ENCODE results near the gene HLCS.
"Not testable (repeated sequence)": the region's sequence is repeated elsewhere in the genome, so short reads cannot be mapped to it uniquely, and the experiment has no call there.

Gene HLCS

DNA sequence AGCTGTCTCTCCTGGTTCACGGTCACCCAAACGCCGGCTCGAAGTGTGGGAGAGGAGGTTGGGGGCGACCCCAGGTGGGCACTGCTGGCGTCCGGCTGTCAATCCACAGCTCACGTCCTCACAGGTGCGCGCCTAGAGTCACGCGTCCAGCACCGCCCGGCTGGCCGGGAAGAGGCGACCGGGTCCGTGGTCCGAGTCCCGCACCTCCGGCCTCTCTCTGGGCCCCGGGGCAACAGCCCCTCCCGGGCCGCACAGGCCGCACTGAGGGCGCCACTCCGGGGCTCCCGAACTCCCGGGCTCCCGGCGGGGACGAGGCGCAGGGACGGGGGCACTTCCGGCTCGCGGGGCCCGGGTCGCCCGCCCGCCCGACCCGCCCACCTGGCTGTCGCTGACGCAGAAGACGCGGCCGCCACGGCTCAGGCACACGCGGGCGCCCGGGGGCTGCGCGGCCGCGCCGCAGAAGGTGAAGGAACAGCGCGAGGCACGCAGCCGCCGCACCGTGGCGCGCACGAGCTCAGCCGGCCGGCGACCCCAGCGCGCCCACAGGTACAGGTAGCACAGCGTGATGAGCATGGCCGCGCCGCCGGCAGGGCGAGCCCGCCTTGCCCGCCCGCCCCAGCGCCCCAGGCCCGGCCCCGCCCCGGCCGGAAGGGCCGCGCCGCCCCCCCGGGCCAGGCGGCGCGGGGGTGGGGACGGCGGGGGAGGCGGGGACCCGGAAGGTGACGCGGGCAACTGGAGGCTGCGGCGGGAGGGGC lies at the start of gene HLCS:
HLCS (minus strand) TSS at position 604 of the 755 bp plus-strand sequence; CDS start at position 573, 31 bp downstream.
- TF ChIP-seq, protein P1, sequence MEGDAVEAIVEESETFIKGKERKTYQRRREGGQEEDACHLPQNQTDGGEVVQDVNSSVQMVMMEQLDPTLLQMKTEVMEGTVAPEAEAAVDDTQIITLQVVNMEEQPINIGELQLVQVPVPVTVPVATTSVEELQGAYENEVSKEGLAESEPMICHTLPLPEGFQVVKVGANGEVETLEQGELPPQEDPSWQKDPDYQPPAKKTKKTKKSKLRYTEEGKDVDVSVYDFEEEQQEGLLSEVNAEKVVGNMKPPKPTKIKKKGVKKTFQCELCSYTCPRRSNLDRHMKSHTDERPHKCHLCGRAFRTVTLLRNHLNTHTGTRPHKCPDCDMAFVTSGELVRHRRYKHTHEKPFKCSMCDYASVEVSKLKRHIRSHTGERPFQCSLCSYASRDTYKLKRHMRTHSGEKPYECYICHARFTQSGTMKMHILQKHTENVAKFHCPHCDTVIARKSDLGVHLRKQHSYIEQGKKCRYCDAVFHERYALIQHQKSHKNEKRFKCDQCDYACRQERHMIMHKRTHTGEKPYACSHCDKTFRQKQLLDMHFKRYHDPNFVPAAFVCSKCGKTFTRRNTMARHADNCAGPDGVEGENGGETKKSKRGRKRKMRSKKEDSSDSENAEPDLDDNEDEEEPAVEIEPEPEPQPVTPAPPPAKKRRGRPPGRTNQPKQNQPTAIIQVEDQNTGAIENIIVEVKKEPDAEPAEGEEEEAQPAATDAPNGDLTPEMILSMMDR (IDR thresholded peaks at IDR 0.05; ENCODE audit: low read depth, low read length), result no peak
- peak within 1 kb of the TSS; percentile 71 for H3K4me3 ChIP-seq (ENCODE audit: low read depth, low read length)

DNA sequence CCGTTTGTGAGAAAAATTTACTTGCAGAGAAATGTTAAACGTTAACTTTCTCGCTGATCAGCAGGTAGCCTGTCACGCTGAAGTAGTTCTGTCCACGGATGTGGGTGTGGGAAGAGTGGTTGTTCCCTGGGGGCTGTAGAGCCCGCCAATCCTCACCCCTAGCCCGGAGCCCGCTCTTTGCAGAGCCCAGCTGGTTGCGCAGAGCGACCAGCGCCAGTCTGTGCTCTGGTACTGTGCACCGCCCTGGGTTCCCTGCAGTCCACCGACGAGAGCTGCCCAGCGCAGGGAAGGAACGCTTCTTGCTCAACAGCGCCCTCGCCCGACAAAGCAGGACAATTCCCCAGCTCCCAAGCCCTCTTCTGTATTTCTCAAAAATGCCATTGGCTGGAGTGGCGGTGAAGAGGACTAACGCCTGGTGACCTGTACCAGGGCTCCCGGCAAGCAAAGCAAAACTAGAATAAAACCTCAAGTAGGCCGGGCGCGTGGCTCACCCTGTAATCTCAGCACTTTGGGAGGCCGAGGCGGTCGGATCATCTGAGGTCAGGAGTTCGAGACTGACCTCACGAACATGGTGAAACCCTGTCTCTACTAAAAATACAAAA lies 43.4 kb upstream of the HLCS start:
- H3K4me3 ChIP-seq (ENCODE audit: low read depth, low read length), result no peak overlapping the region
- TF ChIP-seq, protein P1 (IDR thresholded peaks at IDR 0.05; ENCODE audit: low read depth, low read length), result peak; percentile 79

DNA sequence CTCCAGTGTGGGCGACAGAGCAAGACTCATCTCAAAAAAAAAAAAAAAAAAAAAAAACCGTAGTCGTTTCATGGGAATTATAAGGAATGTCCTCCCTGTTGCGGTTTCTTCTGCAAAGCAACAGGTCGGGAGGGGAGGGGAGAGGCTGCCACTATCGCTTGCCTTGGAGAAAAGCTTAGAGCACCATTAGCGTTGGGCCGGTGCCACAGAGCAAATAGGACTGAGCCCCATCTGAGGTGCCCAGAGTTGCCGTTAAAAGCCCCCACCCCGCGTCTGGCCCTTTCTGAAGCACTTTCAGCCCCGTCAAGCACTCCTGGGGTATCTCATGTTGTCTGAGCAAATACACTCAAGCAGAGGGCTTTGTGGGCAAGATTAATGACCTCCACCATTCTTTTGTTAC lies 42.3 kb upstream of the HLCS start:
- TF ChIP-seq, protein P1 (IDR thresholded peaks at IDR 0.05; ENCODE audit: low read depth, low read length), result no peak
- H3K4me3 ChIP-seq (ENCODE audit: low read depth, low read length), result no peak overlapping the region

DNA sequence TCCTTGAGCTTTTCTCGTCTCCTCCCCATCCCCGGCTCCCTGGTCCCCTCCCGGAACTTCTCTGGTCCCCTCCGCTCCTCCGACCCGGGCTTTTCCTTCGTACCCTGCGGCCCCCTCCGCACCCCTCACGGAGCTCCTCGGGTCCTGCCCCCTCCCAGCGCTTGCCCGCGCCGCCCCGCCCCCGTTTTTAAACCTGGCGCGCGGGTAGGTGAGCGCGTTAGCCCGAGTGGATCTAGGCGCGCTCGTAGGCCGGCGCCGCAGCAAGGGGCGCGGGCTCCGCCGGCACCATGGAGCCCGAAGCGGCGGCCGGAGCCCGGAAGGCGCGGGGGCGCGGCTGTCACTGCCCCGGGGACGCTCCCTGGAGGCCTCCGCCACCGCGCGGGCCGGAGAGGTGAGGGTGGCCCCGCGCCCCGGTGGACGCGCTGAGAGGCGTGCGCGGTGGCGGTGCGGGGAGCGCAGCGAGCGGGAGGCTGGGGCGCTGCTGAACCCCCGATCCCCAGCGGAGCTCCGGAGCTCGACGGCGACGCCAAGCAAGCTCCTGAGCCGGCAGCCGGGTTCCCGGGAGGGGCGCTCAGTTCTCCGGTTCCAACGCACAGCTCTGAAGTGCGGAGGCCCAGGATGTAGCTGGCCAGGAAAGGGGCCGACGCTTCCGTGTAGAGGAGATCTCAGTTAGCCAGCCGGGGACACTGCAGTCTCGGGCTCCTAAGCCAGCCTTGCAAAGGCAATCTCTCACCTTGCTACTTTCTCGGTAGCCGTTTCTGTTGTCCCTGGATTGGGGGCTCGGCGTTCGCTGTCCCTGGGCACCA lies 40.2 kb upstream of the HLCS start, which contains the start of gene RIPPLY3:
RIPPLY3 (plus strand) TSS at position 217 of the 806 bp plus-strand sequence; CDS start at position 288, 71 bp downstream.
- TF ChIP-seq, protein P1 (IDR thresholded peaks at IDR 0.05; ENCODE audit: low read depth, low read length), result no peak
- peak within 1 kb of the TSS; percentile 26 for H3K4me3 ChIP-seq (ENCODE audit: low read depth, low read length)

DNA sequence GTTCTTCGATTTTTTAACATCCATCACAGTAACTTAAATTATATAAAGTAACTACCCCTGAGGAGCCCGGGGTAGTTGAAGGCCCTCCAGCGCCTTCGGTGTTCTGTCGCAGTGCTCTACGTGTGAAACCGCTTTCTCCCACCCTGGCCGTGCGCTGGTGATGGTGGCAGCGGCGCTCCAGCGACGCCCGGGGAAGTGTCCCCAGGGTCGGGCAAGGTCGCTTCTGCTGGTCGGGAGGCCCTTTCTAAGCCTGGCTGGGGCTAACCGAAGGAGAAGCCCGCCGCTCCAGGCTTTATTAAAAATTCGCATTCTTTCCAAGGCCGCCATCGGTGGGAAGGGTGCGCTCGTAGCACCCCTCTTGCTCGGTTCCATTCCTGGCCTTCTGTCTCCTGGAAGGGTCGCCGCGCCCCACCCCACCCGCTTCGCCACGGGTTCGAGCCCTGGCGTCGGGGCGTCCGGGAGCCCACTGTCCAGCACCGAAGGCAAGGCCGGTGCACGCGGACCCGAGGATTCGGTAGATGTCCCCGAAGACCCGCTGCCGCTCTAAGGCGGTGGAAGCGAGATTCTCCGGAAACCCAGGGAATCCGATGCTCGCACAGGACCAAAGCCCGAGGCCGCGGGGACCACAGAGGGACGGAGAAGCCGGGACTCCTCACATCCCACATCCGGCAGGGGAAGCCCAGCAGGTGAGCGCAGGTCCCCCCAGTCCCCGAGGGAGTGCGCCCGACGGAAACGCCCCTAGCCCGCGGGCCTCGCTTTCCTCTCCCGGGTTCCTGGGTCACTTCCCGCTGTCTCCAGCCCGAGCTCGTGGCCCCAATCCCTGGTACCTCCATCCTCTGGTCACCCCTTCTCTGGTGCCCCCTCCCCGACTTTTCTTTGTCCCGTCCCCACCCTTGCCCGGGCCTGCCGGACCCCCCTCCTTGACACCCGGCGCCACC lies 39.3 kb upstream of the HLCS start:
- peak overlapping the region; percentile 26 for H3K4me3 ChIP-seq (ENCODE audit: low read depth, low read length)

DNA sequence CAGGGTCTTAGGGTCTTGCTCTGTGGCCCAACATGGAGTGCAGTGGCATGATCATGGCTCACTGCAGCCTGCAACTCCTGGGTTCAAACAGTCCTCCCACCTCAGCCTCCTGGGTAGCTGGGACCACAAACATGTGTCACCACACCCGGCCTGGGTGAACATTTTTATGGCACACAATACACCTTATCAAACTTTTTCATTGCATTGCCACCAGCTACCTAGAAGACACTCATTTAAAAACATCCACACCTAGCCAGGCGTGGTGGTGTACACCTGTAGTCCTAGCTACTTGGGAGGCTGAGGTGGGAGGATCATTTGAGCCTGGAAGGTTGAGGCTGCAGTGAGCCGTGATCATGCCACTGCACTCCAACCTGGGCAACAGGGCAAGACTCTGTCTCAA lies 37.4 kb upstream of the HLCS start:
- not testable (repeated sequence) for H3K4me3 ChIP-seq (ENCODE audit: low read depth, low read length)

More for the DNA sequence above, 39.3 kb upstream of the HLCS start:
- TF ChIP-seq, protein P1 (IDR thresholded peaks at IDR 0.05; ENCODE audit: low read depth, low read length), result no peak

DNA sequence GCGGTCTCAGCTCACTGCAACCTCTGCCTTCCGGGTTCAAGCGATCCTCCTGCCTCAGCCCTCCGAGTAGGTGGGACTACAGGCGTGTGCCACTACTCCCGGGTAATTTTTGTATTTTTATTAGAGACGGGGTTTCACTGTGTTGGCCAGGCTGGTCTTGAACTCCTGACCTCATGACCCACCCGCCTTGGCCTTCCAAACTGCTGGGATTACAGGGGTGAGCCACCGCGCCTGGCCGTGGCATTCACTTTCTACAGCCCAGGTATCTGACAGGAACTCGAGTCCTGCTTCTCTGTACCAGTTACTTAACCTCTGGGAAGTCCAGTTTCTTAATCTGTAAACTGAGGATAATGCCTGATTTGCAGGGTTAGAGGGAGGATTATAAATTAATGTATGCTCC lies 36.4 kb upstream of the HLCS start:
- H3K4me3 ChIP-seq (ENCODE audit: low read depth, low read length), result not testable (repeated sequence)

All from WI38 (cell line).